Smooth muscle cell of the brain vasculature (primary cell): ENCODE measurements around the gene GXYLT2.
"Not testable (repeated sequence)": the region's sequence is repeated elsewhere in the genome, so short reads cannot be mapped to it uniquely, and the experiment has no call there.

ENCODE experiments used
- DNase-seq: peaks from one replicate; pipeline ENCODE4 v3.0.0-alpha.2; 2012; ENCODE audit warnings: low read depth, low spot score

Gene GXYLT2

GRCh38 chr3:72973031-72973723 lies 85.3 kb downstream of the GXYLT2 start:
- DNase-seq, result no peak

- DNase-seq, result no peak
Measured at GRCh38 chr3:72973786-72974185, 85.9 kb downstream of the GXYLT2 start.

GRCh38 chr3:72974956-72975355 lies 87.1 kb downstream of the GXYLT2 start:
- no peak for DNase-seq

- no peak for DNase-seq
Measured at GRCh38 chr3:72976281-72976741, 88.5 kb downstream of the GXYLT2 start.

GRCh38 chr3:72977060-72977808 lies 89.4 kb downstream of the GXYLT2 start:
- DNase-seq, result no peak

- no peak for DNase-seq
Measured at GRCh38 chr3:72982609-72983366, 94.9 kb downstream of the GXYLT2 start.

GRCh38 chr3:72985576-72985975 lies 97.7 kb downstream of the GXYLT2 start:
- no peak for DNase-seq

GRCh38 chr3:72990701-72991395 lies 103.0 kb downstream of the GXYLT2 start:
- DNase-seq, result no peak

- DNase-seq, result no peak
Measured at GRCh38 chr3:72991522-72991921, 103.7 kb downstream of the GXYLT2 start.

GRCh38 chr3:72993391-72993790 lies 105.5 kb downstream of the GXYLT2 start:
- no peak for DNase-seq

- no peak for DNase-seq
Measured at GRCh38 chr3:72995337-72995736, 107.5 kb downstream of the GXYLT2 start.

- no peak for DNase-seq
Measured at GRCh38 chr3:72996121-72996472, 108.3 kb downstream of the GXYLT2 start.

GRCh38 chr3:72996473-72997333 lies 108.9 kb downstream of the GXYLT2 start, which contains the start of gene PPP4R2:
TSS of gene PPP4R2 (plus strand) at chr3:72996811. CDS start at chr3:72997038, 227 bp downstream.
- peak; percentile 67 for DNase-seq

GRCh38 chr3:72997421-72997961 lies 109.6 kb downstream of the GXYLT2 start:
- DNase-seq, result no peak

- no peak for DNase-seq
Measured at GRCh38 chr3:72998466-72998865, 110.6 kb downstream of the GXYLT2 start.

- DNase-seq, result no peak
Measured at GRCh38 chr3:72999951-73000350, 112.1 kb downstream of the GXYLT2 start.

GRCh38 chr3:73003050-73003449 lies 115.2 kb downstream of the GXYLT2 start:
- not testable (repeated sequence) for DNase-seq

GRCh38 chr3:73004316-73004715 lies 116.5 kb downstream of the GXYLT2 start:
- no peak for DNase-seq

- DNase-seq, result no peak
Measured at GRCh38 chr3:73007992-73008712, 120.3 kb downstream of the GXYLT2 start.

- no peak for DNase-seq
Measured at GRCh38 chr3:73009008-73009407, 121.2 kb downstream of the GXYLT2 start.
